MM.1S (cell line): Measurements from ENCODE around the gene CCDC88B.

Experiments used
- DNase-seq: peaks from one replicate; pipeline ENCODE4 v3.0.0-alpha.2; 2015
- H2AFZ ChIP-seq: fragments of 300-600 bp; sonication (generic); 2 replicates; pipeline ENCODE4 v1.6.0; 2016; ENCODE audit warnings: antibody characterized with exemption, low read length
- H3F3A ChIP-seq: fragments of 300-600 bp; sonication (generic); 2 replicates; pipeline ENCODE4 v1.6.1; 2016; ENCODE audit warnings: mild to moderate bottlenecking, antibody characterized with exemption, low read length, moderate library complexity, mixed read lengths; ENCODE audit not compliant: insufficient read depth
- H3K27ac ChIP-seq: fragments of 300-600 bp; sonication (generic); 2 replicates; pipeline ENCODE4 v1.5.1; 2016; ENCODE audit warnings: mild to moderate bottlenecking, low read length
- H3K27me3 ChIP-seq: fragments of 300-600 bp; sonication (generic); replicated peaks from 2 replicates; pipeline ENCODE4 v1.6.0; 2016; ENCODE audit warnings: low read length; ENCODE audit not compliant: insufficient read depth
- H3K36me3 ChIP-seq: fragments of 300-600 bp; sonication (generic); replicated peaks from 2 replicates; pipeline ENCODE4 v1.6.1; 2016; ENCODE audit warnings: mild to moderate bottlenecking, low read length, mixed read lengths; ENCODE audit not compliant: insufficient read depth
- H3K4me1 ChIP-seq: fragments of 300-600 bp; sonication (generic); 2 replicates; pipeline ENCODE4 v1.6.1; 2016; ENCODE audit warnings: low read length, mixed read lengths
- H3K4me2 ChIP-seq: fragments of 300-600 bp; sonication (generic); 2 replicates; pipeline ENCODE4 v1.6.0; 2016; ENCODE audit warnings: low read depth, low read length
- H3K4me3 ChIP-seq: fragments of 300-600 bp; sonication (generic); 2 replicates; pipeline ENCODE4 v1.5.1; 2016; ENCODE audit warnings: low read length, mixed read lengths
- H3K79me2 ChIP-seq: fragments of 300-600 bp; sonication (generic); 2 replicates; pipeline ENCODE4 v1.6.1; 2016; ENCODE audit warnings: mixed run types, low read length, mixed read lengths
- H3K9ac ChIP-seq: fragments of 300-600 bp; sonication (generic); 2 replicates; pipeline ENCODE4 v1.6.1; 2016; ENCODE audit warnings: low read length, mixed read lengths
- H3K9me2 ChIP-seq: fragments of 300-600 bp; sonication (generic); replicated peaks from 2 replicates; pipeline ENCODE4 v1.6.1; 2016; ENCODE audit warnings: mild to moderate bottlenecking, low read length, mixed read lengths; ENCODE audit not compliant: insufficient read depth
- H3K9me3 ChIP-seq: fragments of 300-600 bp; sonication (generic); replicated peaks from 2 replicates; pipeline ENCODE4 v1.6.1; 2016; ENCODE audit warnings: mild to moderate bottlenecking, low read length, mixed read lengths; ENCODE audit not compliant: insufficient read depth
- H4K20me1 ChIP-seq: fragments of 300-600 bp; sonication (generic); 2 replicates; pipeline ENCODE4 v1.6.1; 2016; ENCODE audit warnings: mild to moderate bottlenecking, low read length, moderate library complexity, mixed read lengths; ENCODE audit not compliant: insufficient read depth
- EZH2 ChIP-seq: fragments of 300-600 bp; sonication (generic); optimal IDR thresholded peaks from 2 replicates; pipeline ENCODE3; 2017; ENCODE audit warnings: low read depth, mild to moderate bottlenecking, antibody characterized with exemption, low read length, mixed read lengths
- EZH2phosphoT487 ChIP-seq: fragments of 300-600 bp; sonication (generic); IDR thresholded peaks from 2 replicates; pipeline ENCODE4 v1.6.1; 2018; ENCODE audit warnings: antibody characterized with exemption, low read length
- TF ChIP-seq, protein P1 (sequence below): fragments of 300-600 bp; sonication (generic); IDR thresholded peaks from 2 replicates; pipeline ENCODE4 v1.5.1; 2016; ENCODE audit warnings: antibody characterized with exemption, low read length, mixed read lengths

The CCDC88B gene

GRCh38 chr11:64303109-64304031, 36.6 kb upstream of the CCDC88B start:
- TF ChIP-seq EZH2: no peak
- TF ChIP-seq, protein P1, sequence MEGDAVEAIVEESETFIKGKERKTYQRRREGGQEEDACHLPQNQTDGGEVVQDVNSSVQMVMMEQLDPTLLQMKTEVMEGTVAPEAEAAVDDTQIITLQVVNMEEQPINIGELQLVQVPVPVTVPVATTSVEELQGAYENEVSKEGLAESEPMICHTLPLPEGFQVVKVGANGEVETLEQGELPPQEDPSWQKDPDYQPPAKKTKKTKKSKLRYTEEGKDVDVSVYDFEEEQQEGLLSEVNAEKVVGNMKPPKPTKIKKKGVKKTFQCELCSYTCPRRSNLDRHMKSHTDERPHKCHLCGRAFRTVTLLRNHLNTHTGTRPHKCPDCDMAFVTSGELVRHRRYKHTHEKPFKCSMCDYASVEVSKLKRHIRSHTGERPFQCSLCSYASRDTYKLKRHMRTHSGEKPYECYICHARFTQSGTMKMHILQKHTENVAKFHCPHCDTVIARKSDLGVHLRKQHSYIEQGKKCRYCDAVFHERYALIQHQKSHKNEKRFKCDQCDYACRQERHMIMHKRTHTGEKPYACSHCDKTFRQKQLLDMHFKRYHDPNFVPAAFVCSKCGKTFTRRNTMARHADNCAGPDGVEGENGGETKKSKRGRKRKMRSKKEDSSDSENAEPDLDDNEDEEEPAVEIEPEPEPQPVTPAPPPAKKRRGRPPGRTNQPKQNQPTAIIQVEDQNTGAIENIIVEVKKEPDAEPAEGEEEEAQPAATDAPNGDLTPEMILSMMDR: no peak
- TF ChIP-seq EZH2phosphoT487: no peak
- Histone ChIP-seq H3K9ac (peak overlapping the region; percentile 99), H3K27ac (peak overlapping the region; percentile 99; the same call in 1 of the 2 replicates), H3K9me2 (no peaks in the 10 kb centered on the region), H3K27me3 (peaks cover 30% of the 10 kb centered on the region), H3K4me3 (peak overlapping the region; percentile 76), H3K79me2 (peaks cover 26% of the 10 kb centered on the region), H3K36me3 (no peaks in the 10 kb centered on the region), H3K9me3 (no peaks in the 10 kb centered on the region), H3K4me2 (peak overlapping the region; percentile 82), H4K20me1 (no peaks in the 10 kb centered on the region), H2AFZ (no peak overlapping the region), H3F3A (peaks cover 24% of the 10 kb centered on the region), H3K4me1 (peaks cover 24% of the 10 kb centered on the region)
- DNase-seq: no peak

DNA sequence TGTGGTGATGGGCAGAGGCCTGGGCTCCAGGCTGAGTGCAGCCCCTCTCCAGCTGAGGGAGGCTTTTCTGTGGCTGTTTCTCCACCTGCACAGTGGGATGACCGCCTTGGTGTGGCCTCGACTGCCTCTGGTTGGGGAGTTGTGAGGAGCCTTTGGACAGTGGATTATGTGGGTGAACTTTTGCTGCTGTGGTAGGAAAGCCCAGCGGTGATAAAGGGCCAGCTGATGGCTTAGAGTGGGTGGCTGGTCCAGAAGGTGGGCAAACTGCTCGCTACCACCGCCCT, 36.0 kb upstream of the CCDC88B start:
- H3K27ac ChIP-seq: peak overlapping the region; percentile 99
- H4K20me1 ChIP-seq: no peaks in the 10 kb centered on the region
- TF ChIP-seq, protein P1: no peak
- TF ChIP-seq EZH2 (no peak), EZH2phosphoT487 (no peak)
- no peaks in the 10 kb centered on the region for H3K9me2 ChIP-seq
- peaks cover 24% of the 10 kb centered on the region for H3K27me3 ChIP-seq
- H3K9me3 ChIP-seq: no peaks in the 10 kb centered on the region
- H3K36me3 ChIP-seq: no peaks in the 10 kb centered on the region
- H3K4me2 ChIP-seq: peak overlapping the region; percentile 82
- H3K4me1 ChIP-seq: peaks cover 24% of the 10 kb centered on the region
- 0 out of 2 replicates have a peak overlapping the region, but pooled peaks have one; percentile 1 for H2AFZ ChIP-seq
- no peak for DNase-seq
- peak overlapping the region; percentile 99 for H3K9ac ChIP-seq
- peaks cover 26% of the 10 kb centered on the region for H3K79me2 ChIP-seq
- H3K4me3 ChIP-seq: peak overlapping the region; percentile 76
- peaks cover 24% of the 10 kb centered on the region for H3F3A ChIP-seq

GRCh38 chr11:64304316-64305072, 35.5 kb upstream of the CCDC88B start:
- Histone ChIP-seq H3K27ac (peak overlapping the region; percentile 99), H3K9ac (peak overlapping the region; percentile 99), H3K9me2 (no peaks in the 10 kb centered on the region), H3K27me3 (peaks cover 19% of the 10 kb centered on the region), H3K4me1 (peaks cover 24% of the 10 kb centered on the region), H2AFZ (peak overlapping the region; percentile 20; the same call in 1 of the 2 replicates), H3K79me2 (peaks cover 29% of the 10 kb centered on the region), H3K4me2 (peak overlapping the region; percentile 82), H3F3A (peaks cover 24% of the 10 kb centered on the region), H3K4me3 (peak overlapping the region; percentile 76), H3K9me3 (no peaks in the 10 kb centered on the region), H3K36me3 (no peaks in the 10 kb centered on the region), H4K20me1 (no peaks in the 10 kb centered on the region)
- TF ChIP-seq, protein P1: peak; percentile 96
- no peak for TF ChIP-seq EZH2phosphoT487
- DNase-seq: peak; percentile 96
